Measurements from ENCODE around the gene CSNK1E.
A peak's percentile ranks its signal among the peaks of the same experiment; 100 is the strongest.

Gene CSNK1E

DNA sequence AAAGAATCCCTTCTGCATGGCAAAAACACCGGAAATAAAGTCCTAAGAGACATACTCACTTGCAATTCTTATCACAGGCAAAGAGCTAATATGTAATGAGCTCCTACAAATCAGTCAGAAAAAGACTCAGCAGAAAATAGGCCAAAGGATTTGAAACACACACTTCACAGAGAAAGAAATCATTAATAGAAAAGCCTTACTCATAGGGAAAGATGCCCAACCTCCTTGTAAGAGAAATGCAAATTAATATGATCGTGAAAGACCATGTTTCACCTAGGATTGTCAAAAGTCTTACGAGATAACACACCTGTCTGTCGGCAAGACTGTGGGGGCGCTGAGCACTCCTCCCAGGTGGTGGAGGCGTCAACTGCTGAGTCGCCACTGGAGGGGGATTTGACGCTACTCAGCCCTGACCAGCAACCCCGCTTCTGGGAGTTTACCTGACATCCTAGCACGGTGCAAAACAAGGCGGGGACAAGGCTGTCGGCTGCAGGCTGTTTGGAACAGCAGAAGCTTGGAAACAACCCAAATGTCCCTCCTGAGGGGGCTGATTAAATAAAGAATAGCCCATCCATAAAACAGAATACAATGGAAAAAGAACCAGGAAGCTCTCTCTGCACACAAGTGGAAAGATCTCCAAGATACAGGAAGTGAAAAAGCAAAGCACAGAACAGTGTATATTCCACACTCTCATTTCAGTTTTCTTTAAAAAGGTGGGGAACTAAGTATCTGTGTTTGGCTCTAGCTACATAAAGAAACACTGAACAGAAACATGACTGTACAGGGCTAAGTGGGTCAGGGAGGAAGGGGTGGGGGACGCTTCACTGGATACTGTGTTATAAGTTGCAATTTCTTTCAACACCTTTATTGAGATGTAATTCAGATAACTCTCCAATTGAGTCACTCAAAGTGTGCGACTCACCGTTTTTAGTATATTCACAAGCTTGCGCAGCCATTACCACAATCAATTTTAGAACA is 11.5 kb downstream of the CSNK1E start:
- peak; percentile 22 for DNase-seq (ENCODE audit: low read depth)

DNA sequence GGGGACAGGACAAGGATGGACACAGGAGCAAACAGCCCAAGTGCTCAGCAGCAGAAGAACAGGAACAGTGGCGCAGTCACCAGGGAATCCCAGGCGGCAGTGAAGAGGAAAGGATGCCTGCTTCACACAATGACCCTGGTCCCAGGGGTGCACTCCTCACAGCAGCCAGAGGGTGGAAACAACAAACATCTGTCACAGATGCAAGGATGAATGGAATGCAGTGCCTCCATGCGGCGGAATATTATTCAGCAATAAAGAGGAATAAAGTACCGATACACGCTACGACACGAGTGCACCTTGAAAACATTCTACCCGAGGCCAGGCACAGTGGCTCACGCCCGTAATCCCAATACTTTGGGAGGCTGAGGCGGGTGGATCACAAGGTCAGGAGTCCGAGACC is 12.7 kb downstream of the CSNK1E start:
- DNase-seq (ENCODE audit: low read depth): no peak

GRCh38 chr22:38303974-38304373 is 13.3 kb downstream of the CSNK1E start:
- DNase-seq (ENCODE audit: low read depth): no peak

- no peak for DNase-seq (ENCODE audit: low read depth)
Observed at GRCh38 chr22:38302906-38303305, 14.3 kb downstream of the CSNK1E start.

GRCh38 chr22:38300946-38301345 is 16.3 kb downstream of the CSNK1E start:
- DNase-seq (ENCODE audit: low read depth): no peak

DNA sequence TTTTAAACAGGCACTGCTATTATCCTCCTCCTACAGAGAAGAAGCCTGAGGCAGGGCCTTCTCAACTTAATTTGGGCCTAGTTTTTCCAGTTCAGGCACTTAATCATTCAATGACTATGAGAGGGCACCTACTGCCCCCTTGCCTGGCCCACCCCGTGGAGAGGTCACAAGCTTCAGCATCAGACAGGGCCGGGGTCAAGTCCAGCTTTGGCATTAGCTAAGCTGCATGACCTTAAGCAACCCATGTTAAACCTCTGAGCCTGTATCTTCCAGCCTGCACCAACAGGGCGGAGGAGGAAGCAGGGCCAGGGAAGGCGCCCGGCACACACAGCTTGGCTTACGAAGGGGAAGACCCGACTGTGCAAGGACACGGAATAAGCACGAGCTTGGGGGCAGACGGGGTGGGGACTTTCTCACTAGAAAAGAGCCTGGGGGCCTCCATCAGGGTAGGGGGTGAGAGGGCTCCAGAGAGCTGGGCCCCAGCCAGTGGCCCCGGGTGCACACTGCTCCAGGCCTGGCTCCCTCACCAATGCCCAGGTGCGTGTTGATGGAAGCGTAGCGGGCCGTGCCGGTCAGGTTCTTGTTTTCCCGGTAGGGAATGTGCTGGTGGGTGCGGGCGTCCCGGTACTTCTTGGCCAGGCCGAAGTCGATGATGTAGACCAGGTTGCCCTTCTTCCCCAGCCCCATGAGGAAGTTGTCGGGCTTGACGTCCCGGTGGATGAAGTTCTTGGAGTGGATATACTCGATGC is 16.9 kb downstream of the CSNK1E start:
- no peak for DNase-seq (ENCODE audit: low read depth)

GRCh38 chr22:38299770-38300102 is 17.5 kb downstream of the CSNK1E start:
- DNase-seq (ENCODE audit: low read depth): no peak

DNA sequence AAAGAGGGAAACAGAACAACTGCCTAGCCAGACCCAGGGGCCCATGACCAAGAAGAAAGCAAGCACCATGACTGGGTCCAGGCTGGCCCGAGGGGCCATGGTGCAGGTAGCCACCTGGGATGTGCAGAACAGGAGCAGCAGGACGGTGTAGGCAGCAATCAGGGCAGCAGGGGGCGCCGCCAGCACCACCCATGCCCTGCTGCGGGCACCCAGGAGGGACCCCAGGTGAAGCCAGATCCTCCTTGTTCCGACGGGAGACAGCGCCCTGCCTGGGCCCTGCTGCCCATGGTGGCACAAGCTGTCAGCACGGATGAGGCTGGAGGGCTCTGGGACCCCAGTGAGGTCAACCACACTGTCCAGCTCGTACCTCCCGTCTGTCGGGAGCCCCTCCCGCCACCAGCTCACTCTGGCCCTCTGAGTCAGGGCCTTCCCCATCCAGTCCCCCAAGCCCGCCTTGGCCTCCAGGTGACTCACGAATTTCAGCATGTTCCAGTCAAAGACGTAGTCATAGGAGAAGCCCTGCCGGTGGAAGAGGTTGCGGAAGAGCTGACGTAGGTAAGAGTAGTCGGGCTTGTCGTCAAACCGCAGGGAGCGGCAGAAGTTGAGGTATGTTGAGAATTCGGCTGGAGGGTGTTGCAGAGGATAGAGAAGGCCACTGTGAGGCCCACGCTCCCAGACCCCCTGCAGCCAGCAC is 18.8 kb downstream of the CSNK1E start:
- peak; percentile 40 for DNase-seq (ENCODE audit: low read depth)

GRCh38 chr22:38296372-38296771 is 20.9 kb downstream of the CSNK1E start:
- DNase-seq (ENCODE audit: low read depth): no peak

GRCh38 chr22:38295863-38296262 is 21.4 kb downstream of the CSNK1E start:
- DNase-seq (ENCODE audit: low read depth): no peak

- no peak for DNase-seq (ENCODE audit: low read depth)
Observed at GRCh38 chr22:38295339-38295738, 21.9 kb downstream of the CSNK1E start.

GRCh38 chr22:38294193-38294592 is 23.0 kb downstream of the CSNK1E start:
- no peak for DNase-seq (ENCODE audit: low read depth)

DNA sequence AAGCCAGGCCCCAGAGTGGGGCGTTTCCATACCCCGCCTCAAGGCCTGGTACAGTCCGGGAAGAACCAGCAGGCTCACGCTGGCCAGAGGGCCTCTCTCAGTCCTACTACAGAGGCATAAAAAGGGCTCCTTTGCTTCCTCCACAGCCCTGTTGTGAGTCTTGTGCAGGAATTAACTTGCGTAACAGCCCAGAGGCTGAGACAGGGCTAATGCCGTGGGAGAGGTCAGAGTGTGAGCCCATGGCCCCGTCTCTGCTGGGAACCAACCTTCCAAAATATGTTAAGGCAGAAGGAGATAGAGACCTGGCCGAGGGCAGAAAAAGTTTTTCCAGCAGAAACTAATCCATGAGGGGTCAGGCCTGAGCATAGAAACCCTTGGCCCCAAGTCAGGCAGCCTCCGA is 24.5 kb downstream of the CSNK1E start:
- DNase-seq (ENCODE audit: low read depth): no peak

GRCh38 chr22:38291201-38291777 is 25.9 kb downstream of the CSNK1E start:
- no peak for DNase-seq (ENCODE audit: low read depth)

DNA sequence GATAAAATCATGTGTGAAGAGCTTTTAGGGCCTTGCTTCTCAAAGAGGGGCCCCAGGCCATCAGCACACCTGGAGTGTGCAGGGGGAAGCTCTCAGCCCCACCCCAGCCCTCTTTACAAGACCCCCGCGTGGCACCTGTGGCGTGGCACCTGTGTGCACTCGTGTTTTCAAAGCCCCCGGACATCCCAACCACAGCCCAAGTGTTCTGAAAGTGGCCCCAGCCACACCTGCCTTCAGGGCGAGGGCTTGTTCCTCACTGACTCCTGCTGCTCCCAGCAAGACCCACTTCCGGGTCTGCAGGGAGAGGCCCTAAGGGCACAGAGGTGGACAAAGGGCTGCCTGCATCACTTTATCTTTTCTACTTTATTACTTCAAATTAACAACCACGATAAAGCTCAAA is 26.9 kb downstream of the CSNK1E start:
- DNase-seq (ENCODE audit: low read depth): no peak

DNA sequence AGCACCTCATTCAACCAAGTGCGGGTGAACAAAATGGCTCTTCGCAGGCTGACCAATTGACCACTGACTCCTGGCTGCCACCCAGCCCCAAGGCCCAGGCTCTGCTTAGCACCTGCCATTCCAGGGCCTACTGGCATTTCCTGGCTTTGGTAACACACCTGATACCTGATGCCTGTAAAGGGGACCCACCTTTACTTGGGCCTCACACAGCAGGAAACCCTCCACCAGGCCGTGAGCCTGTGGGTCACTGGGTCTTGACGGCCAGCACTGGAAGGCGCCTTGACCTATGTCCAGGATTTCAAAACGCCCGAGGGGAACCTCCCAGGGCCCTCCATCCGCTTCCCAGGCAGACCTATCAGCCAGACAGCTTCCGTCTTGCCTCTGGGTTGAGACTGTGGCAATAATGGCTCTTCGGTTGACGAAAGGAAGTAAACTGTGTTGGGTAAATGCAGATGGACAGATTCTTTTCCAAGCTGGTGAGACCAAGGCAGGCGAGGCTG is 27.6 kb downstream of the CSNK1E start:
- no peak for DNase-seq (ENCODE audit: low read depth)

DNA sequence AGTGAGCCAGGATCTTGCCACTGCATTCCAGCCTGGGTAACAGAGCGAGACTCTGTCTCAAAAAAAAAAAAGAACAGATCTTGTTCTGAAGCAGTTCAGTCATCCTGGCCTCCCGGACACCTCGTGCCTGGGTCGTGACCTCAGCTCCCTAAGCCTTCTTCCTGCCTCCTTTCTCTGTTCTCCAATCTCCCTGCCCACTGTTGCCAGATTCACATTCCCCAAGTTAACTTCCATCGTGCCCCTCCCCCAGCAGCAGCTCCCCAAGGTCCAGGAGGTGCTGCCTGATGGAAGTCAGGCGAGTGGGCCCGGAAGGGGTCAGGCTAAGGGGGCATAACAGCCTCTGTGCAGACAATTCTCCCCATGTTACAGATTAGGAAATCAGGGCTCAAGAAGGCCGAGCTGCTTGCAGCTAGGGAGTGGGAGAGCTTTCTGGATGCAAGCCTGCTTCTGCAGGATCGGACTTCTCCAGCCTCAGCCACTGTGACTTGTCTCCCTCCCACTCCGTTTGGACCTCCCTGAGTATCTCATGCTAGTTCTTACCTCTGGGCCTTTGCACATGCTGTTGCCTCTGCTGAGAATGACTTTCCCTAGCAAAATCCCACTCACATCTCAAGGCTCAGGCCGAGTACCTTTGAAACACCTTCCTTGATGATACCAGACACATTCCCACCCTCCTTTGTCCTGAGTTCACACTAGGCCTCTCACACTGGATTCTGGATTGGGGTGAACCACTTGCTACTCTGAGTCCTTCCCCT is 30.1 kb downstream of the CSNK1E start:
- no peak for DNase-seq (ENCODE audit: low read depth)

GRCh38 chr22:38285018-38285417 is 32.2 kb downstream of the CSNK1E start:
- no peak for DNase-seq (ENCODE audit: low read depth)

- DNase-seq (ENCODE audit: low read depth): no peak
Observed at GRCh38 chr22:38284042-38284402, 33.2 kb downstream of the CSNK1E start.

GRCh38 chr22:38282397-38282796 is 34.8 kb downstream of the CSNK1E start:
- DNase-seq (ENCODE audit: low read depth): no peak

GRCh38 chr22:38276166-38276565 is 41.1 kb downstream of the CSNK1E start:
- no peak for DNase-seq (ENCODE audit: low read depth)

All from activated T-cell treated with anti-CD3 and anti-CD28 coated beads for 48 hours (primary cell).